Stimulated activated CD4-positive, alpha-beta T cell treated with anti-CD3 and anti-CD28 coated beads, Interleukin-15, amount 100 ng/mL, for 1 hour (primary cell): ENCODE measurements around the gene LY6G6D.

Experiments
- DNase-seq, 2 donors: peaks; one replicate each; pipeline ENCODE4 v3.0.0-alpha.2; 2020; ENCODE audit warnings: low read depth in 1 of 2, low spot score in 1 of 2

LY6G6D gene

DNA sequence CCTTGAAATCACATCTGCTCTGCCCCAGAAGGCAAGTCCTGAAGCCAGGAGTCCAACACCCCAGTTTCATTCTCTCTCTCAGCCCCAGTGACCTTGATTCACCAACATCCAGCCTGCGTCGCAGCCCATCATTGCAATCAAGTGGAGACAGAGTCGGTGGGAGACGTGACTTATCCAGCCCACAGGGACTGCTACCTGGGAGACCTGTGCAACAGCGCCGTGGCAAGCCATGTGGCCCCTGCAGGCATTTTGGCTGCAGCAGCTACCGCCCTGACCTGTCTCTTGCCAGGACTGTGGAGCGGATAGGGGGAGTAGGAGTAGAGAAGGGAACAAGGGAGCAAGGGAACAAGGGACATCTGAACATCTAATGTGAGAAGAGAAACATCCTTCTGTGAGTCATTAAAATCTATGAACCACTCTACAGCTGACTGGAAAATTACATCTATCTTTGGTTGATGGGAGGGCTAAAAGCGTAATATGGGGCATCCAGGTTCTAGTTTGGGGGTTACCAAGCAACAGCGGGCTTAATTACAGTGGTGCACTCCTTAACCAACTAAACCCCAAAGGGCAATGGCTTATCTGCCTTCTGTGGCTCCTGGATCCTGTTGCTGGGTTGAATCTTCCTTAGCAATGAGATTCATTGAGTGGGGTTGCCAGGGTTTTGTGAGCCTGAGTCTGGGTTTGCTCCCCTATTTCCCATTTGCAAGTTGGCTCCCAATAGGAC, 2.5 kb downstream of the LY6G6D start:
- DNase-seq = no peak

DNA sequence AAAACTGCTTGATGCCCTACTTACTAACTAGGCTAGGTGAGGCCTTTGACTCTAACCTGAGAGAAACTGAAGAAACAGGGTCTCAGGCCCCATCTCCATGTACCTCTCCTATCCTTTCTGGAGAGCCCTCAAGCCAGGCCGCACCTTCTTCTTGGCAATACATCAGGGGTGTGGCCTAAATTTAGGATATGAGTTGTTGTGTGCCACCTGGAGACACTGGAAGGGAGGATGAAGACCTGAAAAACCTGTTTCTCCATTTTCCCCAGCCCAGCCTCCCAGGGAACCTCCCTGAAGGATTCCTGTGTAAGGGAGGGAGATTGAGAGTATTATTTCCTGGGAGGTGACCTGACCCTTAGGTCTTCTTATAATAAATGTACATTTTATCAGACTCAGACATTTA, 3.1 kb downstream of the LY6G6D start:
- DNase-seq = no peak

DNA sequence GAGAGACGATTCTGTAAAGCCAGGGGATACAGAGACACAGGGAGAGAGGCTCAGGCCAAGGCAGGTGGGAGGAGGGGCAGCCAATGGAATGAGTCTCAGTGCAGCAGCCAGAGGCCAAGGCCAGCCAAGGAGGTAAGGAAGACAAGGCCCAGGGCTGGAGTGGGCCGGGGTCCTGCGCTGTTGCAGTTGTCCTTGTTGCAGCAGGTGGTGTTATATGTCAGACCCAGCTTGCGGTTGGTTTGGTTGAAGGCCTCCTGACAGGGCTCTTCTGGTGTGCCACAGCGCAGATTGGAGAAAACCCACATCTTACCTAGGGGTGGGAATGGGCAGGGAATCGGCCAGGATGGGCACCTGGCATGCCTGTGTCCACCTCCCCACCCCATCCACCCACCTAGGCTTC, 3.9 kb downstream of the LY6G6D start:
- no peak for DNase-seq

DNA sequence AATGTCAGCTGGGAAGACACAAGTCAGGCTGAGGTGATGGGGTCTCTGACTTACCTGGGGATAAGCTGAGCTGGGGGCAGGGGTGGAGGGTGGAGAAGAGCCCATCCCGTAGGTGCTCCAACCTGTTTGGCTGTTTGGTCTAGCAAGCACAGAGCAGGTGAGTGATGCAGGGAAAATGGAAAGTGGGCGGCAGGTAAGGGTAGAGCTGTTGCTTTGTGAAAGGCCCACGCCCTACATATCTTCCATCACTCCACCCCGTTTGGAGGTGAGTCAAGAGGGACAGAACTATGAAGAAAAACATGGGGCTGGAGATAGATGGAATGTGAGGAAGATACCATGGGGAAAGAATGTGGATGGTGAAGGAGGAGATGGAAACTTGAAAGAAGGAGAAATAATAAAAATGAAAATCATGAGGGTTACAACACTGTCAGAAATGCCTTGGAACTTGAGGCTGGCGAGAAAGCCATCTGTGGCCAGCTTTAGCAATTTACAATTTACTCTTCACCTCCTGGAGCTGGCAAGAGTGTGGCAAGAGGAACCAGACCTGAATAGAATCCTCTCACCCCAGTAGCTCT, 5.1 kb downstream of the LY6G6D start:
- DNase-seq = no peak

DNA sequence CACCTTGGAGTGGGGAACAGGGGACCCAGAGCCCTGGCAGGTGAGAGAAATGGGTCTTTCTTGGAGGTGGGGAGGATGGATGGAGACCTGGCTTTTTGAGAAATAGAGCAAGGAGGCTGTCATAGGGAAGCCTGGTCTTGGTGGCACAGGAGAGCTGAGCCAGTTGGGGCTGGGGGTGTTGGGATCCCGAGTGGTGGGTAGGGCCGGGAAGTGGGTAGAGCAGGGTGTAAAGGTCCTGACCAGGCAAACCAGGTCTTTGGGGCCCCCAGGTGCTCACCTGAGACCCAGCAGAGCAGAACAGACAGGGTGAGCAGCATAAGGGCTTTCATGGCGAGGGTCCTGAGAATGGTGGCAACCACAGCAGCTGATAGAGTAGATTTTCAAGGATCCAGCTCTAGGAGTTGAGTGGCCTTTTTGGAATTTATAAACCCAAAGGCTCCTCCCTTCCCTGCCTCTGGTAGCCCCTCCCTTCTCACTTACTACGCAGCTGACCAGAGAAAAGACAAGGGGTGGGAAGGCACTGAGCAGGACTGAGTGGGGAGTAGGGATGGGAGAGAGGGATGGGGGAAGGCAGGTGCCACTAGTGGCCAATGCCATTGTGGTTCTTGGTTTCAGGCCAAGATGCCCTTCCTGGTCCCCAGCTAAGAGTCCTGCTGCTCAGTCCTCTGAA, 6.3 kb downstream of the LY6G6D start, which contains the start of gene LY6G6C:
LY6G6C (minus strand) TSS at position 396 of the 670 bp plus-strand sequence; CDS start at position 329, 67 bp downstream.
- DNase-seq = no peak

DNA sequence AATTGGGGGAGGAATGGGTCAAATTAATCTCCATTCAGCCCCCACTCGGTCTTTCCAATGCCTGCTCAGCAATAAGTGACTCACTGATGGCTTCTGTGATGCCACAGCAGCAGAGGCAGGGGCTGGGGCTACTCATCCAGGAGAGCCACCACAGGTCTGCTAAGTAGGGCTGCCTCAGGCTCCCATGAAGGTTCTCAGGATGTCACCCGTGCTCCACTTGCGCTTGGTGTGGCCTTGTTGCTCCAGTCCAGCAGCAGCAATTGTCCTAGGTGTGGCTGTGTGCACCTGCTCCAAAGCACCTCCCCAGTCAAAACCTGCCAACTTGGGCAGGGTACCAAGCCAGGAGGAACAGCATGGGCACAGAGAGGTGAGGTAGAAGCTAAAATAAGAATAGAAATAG, 7.0 kb downstream of the LY6G6D start:
- DNase-seq = no peak

DNA sequence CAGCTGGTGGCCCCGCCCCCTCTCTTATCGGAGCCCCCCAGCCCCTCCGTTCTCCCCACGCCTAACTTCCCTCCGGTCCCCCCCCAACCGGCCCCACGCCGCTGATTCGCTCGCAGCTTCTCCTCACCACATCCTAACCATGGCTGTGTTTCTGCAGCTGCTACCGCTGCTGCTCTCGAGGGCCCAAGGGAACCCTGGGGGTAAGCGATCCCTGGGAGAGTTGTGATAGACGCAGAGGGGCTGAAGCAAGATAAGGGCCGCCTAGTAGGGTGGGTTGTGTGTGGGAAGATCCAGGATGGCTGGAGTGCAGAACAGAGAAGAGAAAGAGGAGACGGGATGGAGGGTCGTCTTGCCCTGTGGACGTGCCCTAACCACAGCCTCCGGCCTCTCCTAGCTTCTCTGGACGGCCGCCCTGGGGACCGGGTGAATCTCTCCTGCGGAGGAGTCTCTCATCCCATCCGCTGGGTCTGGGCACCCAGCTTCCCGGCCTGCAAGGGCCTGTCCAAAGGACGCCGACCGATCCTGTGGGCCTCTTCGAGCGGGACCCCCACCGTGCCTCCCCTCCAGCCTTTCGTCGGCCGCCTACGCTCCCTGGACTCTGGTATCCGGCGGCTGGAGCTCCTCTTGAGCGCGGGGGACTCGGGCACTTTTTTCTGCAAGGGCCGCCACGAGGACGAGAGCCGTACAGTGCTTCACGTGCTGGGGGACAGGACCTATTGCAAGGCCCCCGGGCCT, 8.3 kb downstream of the LY6G6D start, which contains the start of gene MPIG6B:
MPIG6B (plus strand) TSS at position 129 of the 735 bp plus-strand sequence; CDS start at position 140, 11 bp downstream.
- DNase-seq = no peak

DNA sequence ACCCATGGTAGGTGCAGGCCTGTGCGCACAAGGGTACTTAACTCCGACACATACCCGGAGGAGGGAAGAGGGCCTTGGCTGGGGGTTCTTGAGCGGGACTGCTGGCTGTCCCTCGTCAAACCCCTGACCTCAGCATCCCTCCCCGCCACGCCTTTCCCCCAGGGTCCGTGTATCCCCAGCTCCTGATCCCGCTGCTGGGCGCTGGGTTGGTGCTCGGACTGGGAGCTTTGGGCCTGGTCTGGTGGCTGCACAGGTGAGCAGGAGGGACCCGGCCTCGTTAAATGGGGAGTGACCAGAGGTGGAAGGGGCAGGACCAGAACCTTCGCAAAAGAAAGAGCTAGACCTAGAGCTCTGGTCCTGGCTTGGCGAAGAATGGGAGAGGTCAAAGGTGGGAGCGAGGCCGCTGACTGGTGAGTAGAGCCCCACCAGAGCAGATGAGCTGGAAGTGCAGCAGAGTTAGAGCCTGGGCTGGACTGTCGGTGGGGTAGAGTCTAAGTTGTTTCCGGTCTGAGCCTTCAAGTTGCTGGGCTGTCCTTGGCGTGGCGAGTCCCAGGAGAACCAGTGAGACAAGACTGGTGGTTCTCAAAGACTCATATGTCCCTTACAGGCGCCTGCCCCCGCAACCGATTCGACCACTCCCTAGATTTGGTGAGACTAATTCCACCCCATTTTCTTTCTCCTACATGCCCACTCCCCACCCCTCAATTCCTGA, 9.0 kb downstream of the LY6G6D start:
- no peak for DNase-seq

DNA sequence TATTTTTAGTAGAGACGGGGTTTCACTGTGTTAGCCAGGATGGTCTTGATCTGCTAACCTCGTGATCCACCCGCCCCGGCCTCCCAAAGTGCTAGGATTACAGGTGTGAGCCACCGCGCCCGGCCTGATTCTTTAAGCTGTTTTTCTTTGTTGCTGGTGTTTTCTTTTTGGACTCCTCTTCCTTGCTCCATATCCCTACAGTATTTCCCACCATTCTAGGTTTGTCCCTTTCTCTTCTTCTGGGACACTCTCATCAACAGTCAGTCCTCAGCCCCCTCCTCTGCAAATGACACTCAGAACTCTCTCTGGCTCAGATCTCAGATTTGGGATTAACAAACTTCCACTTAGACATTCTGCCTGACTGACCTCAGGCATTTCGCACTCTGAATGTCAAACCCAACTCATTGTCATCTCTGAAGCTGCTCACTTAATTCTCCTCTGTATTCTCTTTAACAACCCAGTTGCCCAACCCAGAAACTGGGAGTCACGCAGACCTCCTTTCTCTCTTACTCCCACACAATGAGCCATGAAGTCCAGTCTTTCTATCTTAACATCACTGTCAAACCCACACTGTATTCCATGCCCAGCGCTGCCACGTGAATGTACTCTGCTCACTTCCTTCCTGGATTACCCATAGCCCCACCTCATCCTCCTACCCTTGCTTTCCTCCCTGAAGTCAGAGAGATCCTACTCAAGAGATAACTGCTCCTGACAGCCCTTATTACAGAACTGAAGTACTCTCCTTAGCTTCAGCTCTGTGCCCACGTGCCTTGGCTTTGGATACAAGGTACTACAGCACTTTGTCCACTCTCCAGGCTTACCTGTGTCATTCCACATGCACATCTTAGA, 10.6 kb downstream of the LY6G6D start:
- DNase-seq = no peak

DNA sequence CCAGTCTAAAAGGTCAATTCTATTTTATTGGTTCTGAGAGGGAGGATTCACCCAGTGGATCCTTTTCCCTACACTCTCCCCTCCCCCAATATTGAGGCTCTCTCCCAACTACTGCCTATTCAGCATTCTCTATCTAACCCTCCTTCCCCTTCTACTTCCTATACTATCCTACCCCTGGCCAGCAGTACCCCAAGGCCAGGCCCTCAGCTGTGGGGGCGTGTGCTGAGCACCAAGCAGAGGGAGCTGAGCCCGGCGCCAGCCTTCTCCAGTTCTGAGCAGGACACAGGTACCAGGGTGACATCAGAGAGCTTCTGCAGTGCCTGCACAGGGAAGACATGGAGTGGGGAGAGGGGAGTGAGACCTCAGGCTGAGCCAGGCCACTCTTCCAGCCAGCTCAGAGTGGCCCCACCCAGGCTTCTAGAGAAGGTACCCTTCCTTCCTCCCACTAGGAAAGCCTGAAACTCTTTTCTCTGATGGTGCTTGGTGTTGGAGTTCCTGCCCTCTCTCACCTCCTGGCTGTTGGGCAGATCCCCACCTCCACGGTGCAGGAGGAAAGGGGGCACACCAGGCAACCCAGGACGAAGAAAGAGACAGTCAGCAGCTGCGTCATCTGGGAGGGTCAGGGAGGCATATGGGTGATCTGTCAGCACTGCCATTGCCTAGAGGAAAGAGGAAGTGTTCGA, 12.0 kb downstream of the LY6G6D start:
- DNase-seq = no peak

DNA sequence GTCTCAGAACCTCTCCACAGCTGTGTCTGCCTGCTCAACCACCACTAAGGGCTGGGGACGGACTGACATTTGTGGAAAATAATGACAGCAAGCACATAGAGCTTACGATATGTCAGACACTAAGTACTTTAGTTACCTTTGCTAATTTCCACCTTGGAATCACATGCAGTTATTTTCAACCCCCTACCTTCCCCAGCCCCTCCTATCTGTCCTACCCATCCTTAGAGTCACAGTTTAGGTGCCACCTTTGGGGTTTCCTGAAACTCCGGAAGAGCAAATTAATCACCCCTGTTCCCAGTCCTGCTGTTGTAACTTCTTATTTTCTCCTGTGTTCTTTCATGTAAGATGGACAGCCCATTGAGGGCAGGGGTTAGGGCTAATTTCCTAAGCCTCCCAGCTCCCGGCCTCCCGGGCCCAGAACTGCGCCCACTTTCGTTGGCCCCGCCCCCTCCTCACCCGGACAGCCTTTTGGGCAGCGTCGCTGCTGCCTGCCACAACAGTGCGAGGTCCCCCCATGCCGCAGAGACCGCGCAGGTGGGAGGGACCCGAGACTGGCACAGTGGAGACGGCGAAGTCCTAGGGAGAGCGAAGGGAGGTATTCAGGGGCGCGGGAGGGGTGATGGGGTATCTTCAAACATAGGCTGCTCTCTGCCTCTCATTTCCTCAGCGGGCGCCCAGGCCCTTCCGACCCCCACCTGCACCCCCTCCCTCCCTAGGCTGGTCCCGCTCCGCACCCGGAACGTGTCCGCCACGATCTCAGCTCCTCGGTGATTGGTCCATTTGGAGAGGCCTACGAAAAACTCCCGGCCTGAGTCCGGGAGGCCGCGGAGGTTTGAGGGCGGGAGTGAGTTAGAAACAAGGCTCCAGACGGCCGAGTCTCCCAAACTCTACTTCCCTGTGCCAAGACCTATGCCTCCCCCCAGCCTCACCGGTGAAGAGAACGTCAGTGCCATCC, 12.8 kb downstream of the LY6G6D start:
- DNase-seq = no peak

DNA sequence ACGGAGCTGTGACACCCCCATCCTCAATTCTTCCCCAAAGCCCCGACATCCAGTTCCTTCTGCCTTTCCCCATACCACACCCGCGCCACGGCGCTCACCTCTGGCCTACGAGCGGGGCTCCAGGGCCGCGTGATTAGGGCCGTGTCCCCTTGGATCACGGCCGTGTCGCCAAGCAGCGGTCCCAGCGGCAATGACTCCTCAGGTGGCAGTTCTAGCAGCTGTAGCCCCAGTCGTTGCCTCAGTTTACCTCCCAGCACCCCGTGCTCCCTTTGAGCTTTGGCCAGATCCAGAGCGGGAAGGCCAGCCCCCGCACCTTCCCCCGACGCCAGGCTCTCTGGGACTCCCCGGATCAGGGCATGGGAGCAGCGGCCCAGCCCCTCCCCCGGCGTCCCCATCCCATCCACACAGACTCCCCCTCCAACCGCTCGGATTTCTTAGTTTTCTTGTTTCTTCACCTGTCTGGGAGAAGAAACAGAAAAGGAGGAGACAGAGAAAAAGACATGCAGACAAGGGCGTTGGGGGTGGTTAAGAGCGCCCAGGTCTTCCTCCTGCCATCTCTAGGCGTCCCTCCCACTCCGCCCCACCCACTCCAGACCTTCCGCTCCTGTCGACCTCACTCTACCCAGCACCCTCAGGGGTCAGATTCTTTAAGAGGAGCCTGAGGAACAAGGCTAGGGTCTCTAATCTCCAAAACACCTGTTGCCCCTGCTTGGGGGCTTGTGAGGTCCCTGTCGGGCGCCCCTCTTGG, 13.8 kb downstream of the LY6G6D start, which contains the start of gene DDAH2:
DDAH2 (minus strand) TSS at position 533 of the 748 bp plus-strand sequence; CDS start at position 395, 138 bp downstream.
- DNase-seq = no peak

DNA sequence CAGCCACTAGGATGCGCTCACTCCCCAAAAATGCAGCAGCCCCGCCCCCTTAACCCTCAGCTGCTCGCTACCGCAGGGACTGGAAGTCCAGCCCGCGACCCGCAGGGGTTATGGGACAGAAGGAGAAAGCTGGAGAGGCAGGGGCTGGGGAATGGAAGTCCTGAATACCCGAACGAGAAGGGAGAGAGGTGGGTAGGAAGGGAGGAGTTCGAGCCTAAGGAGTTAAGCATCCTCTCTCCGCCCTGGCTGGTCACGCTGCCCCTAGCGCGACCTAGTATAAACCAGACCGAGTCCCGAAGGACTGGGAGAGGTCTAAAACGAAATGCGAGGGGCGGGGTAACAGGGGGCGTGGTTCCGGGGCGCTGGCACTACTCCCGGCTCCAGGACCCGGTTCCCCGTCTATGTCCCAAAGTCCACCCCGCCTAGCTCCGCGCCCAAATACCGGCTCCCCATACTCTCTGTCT, 14.4 kb downstream of the LY6G6D start:
- DNase-seq = peak; percentile 59 to 61

DNA sequence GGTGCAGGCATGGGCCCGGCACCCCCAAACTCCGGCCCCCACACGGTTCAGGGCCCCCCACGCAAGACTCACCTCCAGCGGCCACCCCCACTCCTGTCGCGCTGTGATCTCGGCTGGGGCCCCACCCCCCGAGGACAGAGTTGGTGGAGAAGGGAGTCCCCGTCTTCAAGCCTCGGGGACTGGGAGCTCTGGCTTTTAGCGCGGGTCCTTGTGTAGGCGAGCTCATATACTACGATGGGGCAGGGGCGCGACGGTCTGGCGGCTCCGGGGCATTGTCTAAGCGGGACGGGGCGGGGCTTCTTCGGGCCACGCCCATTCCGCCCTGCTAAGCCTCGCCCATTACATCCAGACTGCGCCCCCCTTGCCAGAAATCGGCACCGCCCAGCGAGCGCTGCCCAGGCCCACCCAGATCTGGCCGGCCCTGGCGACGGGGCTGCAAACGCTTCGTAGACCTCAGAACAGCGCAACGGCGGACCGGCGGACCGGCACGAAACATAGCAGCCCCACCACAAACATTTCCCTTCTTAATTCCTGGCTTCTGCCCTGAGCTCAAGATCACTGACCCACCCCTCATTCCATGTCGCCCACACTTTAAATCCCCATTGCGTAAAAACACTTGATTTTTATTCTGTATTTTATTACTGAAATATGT, 15.0 kb downstream of the LY6G6D start:
- DNase-seq = peak; percentile 38 to 54

DNA sequence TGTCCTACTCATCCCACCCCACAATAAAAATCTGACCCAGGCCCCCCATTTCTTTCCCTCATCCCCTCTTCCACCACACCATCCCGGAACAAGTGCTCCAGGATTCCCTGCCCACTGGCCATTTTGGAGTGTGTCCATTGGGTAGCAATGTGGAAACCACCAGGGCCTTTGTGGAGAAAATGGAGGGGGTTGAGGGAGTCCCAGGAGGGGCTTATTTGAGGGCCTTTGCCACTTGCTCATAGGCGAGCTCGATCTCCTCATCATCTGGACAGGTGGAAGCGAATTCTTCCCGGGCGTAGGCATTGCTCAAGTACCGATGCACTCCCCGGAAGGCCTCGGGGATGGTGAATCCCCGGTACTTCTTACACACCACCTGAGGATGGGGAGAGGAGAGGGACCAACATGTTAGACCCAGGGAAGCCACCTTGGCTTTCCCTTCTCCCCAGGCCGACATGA, 15.5 kb downstream of the LY6G6D start:
- no peak for DNase-seq

DNA sequence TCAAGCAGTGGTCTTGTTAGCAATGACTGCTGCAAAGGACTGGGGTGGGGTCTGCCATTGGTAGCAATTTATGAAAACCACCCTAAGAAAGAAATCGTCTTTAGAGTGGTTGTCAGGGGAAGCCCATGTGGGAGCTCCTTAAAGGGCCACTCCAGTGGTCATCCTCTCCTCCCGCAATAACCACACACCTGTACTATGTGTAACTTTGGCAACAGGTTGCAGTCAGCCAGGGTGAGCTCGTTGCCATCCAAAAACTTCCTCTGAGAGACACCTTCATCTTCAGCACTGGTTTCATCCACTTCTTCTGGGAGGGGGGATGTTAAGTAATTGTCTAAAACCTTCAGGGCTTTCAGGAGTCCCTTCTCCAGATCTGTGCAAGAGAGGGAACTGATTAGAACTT, 16.9 kb downstream of the LY6G6D start:
- DNase-seq = no peak

DNA sequence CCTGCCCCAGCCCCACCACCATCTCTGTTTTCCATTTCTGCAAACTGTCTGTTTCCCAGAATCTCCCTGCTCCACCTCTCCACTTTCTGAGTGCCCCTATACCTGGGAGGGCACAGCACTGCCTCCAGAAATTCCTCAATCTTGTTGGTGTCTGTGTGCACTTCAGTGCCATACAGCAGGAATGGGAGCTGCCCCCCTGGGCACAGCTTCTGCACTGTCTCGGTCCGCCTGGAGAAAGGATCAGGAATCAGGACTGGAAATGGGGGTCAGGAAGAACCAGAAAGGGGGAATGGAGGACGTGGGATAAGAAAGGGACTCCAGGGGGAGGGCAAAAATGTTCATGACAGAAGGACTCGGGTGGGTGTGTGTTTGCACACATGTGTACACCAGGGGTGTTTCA, 18.6 kb downstream of the LY6G6D start:
- DNase-seq = no peak
